ENCODE measurements around the gene ITLN2. TPM values are rescaled to one million over a fixed set of nuclear protein-coding genes. Genes with fewer than 3 reads are reported as not detected.
"Not testable (repeated sequence)": the region's sequence is repeated elsewhere in the genome, so short reads cannot be mapped to it uniquely, and the experiment has no call there.

The ITLN2 gene
- total RNA-seq, 6 donors from 2014 or later, result 21.4 to 63.8 (median 38.8) TPM

DNA sequence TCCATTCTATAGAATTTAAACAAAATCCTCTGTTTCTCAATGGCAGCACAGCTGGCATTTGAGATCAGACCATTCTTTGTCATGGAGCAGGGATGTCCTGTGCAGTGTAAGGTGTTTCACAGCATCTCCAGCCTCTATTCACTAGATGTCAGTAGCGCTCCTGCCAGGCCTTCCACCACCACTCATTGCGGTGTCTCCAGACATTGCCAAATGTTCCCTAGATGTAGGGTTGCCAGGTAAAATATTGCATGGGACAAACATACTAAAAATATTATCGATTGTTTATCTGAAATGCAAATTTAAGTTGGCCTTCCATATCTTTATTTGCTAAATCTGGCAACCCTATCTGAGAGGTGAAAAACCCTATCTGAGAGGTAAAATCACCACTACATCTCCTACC lies 11.7 kb downstream of the ITLN2 start:
- no peak for ATAC-seq (ENCODE audit: low FRiP score in 2 of 2)
- 71 to 85% methylated on average over 3 of the region's 3 CpGs for WGBS, 2 donors

DNA sequence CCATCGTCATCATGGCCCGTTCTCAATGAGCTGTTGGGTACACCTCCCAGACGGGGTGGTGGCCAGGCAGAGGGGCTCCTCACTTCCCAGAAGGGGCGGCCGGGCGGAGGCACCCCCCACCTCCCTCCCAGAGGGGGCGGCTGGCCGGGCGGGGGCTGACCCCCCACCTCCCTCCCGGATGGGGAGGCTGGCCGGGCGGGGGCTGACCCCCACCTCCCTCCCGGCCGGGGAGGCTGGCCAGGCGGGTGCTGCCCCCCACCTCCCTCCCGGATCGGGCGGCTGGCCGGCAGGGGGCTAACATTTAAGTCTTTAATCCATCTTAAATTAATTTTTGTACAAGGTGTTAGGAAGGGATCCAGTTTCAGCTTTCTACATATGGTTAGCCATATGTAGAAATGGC lies 17.9 kb downstream of the ITLN2 start:
- not testable (repeated sequence) for ATAC-seq (ENCODE audit: low FRiP score in 2 of 2); H3K4me3 ChIP-seq; H3K4me1 ChIP-seq; H3K36me3 ChIP-seq; H3K27me3 ChIP-seq; H3K27ac ChIP-seq
- peak in 1 of 2 donors; percentile 66 for DNase-seq
- 89% methylated on average over 5 to 9 of the region's 19 CpGs for WGBS, 2 donors
- peaks cover 0 to 12% (median 0%) of the 10 kb centered on the region in 4 donors for H3K9me3 ChIP-seq

More for the DNA sequence above, 11.7 kb downstream of the ITLN2 start:
- peaks cover 0 to 4% (median 0%) of the 10 kb centered on the region in 4 donors for H3K9me3 ChIP-seq
- H3K4me3 ChIP-seq, result no peak overlapping the region
- H3K36me3 ChIP-seq, result no peaks in the 10 kb centered on the region
- H3K27me3 ChIP-seq, result no peaks in the 10 kb centered on the region
- H3K4me1 ChIP-seq, result no peaks in the 10 kb centered on the region
- no peak overlapping the region for H3K27ac ChIP-seq
- TF ChIP-seq POLR2AphosphoS5 (IDR thresholded peaks at IDR 0.05) (no peak), EP300 (IDR thresholded peaks at IDR 0.05) (no peak), POLR2A (IDR thresholded peaks at IDR 0.05) (no peak)
- TF ChIP-seq, protein P1, sequence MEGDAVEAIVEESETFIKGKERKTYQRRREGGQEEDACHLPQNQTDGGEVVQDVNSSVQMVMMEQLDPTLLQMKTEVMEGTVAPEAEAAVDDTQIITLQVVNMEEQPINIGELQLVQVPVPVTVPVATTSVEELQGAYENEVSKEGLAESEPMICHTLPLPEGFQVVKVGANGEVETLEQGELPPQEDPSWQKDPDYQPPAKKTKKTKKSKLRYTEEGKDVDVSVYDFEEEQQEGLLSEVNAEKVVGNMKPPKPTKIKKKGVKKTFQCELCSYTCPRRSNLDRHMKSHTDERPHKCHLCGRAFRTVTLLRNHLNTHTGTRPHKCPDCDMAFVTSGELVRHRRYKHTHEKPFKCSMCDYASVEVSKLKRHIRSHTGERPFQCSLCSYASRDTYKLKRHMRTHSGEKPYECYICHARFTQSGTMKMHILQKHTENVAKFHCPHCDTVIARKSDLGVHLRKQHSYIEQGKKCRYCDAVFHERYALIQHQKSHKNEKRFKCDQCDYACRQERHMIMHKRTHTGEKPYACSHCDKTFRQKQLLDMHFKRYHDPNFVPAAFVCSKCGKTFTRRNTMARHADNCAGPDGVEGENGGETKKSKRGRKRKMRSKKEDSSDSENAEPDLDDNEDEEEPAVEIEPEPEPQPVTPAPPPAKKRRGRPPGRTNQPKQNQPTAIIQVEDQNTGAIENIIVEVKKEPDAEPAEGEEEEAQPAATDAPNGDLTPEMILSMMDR (IDR thresholded peaks at IDR 0.05), result no peak
- DNase-seq, result no peak

DNA sequence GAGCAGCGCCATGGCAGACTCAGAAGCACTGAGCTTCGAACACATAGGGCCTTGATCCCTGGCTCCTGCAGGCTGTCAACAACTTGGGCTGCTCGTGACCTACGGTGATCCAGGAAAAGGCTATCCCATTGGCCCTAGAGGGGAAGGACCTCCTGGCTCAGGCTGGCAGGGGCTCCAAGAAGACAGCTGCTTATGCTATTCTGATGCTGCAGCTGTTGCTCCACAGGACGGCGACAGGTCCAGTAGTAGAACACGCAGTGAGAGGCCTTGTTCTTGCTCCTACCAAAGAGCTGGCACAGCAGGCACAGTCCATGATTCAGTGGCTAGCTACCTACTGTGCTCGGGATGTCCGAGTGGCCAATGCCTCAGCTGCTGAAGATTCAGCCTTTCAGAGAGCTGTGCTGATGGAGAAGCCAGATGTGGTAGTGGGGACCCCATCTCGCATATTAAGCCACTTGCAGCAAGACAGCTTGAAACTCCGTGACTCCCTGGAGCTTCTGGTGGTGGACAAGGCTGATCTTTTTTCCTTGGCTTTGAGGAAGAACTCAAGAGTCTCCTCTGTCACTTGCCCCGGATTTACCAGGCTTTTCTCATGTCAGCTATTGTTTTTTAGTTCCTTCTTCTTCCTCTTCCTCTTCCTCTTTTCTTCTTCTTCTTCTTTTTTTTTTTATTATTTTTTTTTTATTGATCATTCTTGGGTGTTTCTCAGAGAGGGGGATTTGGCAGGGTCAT lies 18.9 kb downstream of the ITLN2 start:
- WGBS, 2 donors, result 79 to 84% methylated on average over 12 of the region's 12 CpGs
- Histone ChIP-seq H3K27me3 (no peaks in the 10 kb centered on the region), H3K4me3 (no peak overlapping the region), H3K9me3 (peaks cover 0 to 9% (median 0%) of the 10 kb centered on the region in 4 donors), H3K4me1 (peaks cover 0 to 5% (median 0%) of the 10 kb centered on the region in 4 donors), H3K36me3 (no peaks in the 10 kb centered on the region), H3K27ac (peak overlapping the region in 1 of 4 donors; percentile 49)
- no peak for DNase-seq
- peak in 1 of 2 donors; percentile 35 for ATAC-seq (ENCODE audit: low FRiP score in 2 of 2)
- TF ChIP-seq EP300 (IDR thresholded peaks at IDR 0.05), result no peak

DNA sequence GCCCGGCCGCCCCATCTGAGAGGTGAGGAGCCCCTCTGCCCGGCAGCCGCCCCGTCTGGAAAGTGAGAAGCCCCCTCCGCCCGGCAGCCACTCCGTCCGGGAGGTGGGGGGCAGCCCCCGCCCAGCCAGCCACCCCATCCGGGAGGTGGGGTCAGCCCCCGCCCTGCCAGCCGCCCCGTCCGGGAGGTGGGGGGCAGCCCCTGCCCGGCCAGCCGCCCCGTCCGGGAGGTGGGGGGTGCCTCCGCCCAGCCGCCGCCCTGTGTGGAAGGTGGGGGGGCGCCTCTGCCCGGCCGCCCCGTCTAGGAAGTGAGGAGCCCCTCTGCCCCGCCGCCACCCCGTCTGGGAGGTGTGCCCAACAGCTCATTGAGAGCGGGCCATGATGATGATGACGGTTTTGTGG lies 21.3 kb downstream of the ITLN2 start:
- 64 to 76% methylated on average over 5 to 17 of the region's 31 CpGs for WGBS, 2 donors
- not testable (repeated sequence) for H3K27me3 ChIP-seq, H3K4me3 ChIP-seq

DNA sequence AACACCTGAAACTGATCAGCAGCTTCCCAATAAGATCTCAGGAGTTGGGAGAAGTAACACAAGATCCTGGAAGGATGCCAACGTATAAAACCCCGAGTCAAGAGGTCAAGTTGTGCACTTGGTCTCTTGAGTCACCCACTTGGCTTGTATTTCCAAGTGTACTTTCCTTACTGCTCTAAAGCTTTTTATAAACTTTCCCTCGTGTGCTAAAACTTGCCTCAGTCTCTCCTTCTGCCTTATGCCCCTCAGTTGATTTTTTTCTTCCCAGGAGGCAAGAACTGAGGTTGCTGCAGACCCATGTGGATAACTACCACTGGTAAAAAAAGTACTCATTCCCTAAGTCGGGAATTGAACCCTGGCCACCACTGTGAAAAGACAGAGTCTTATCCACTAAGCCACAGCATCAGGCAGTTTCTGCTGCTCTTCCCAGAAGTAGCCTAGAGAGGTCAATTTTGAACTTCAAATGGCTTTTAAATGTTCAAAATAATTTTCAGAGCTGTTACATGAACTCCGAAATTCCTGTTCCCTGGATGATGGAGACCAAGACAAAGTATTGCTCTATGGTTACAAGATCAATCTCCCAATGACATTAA lies 28.9 kb downstream of the ITLN2 start:
- TF ChIP-seq, protein P1 (IDR thresholded peaks at IDR 0.05), result no peak
- TF ChIP-seq POLR2AphosphoS5 (IDR thresholded peaks at IDR 0.05), result peak in 1 of 2 donors; percentile 21
- no peak for TF ChIP-seq EP300 (IDR thresholded peaks at IDR 0.05)
- peak in 1 of 2 donors; percentile 28 for DNase-seq
- Histone ChIP-seq H3K36me3 (no peaks in the 10 kb centered on the region), H3K9me3 (peaks cover 0 to 12% (median 2%) of the 10 kb centered on the region in 4 donors), H3K4me1 (peaks cover 0 to 9% (median 0%) of the 10 kb centered on the region in 4 donors), H3K4me3 (no peak overlapping the region), H3K27me3 (no peaks in the 10 kb centered on the region), H3K27ac (peak overlapping the region in 1 of 4 donors; percentile 12)
- WGBS, 2 donors, result 66 to 74% methylated on average over 5 of the region's 5 CpGs
- ATAC-seq (ENCODE audit: low FRiP score in 2 of 2), result no peak

More for the DNA sequence above, 21.3 kb downstream of the ITLN2 start:
- not testable (repeated sequence) for H3K27ac ChIP-seq; ATAC-seq (ENCODE audit: low FRiP score in 2 of 2); H3K4me1 ChIP-seq; H3K9me3 ChIP-seq; H3K36me3 ChIP-seq
- peak in 1 of 2 donors; percentile 80 for DNase-seq

DNA sequence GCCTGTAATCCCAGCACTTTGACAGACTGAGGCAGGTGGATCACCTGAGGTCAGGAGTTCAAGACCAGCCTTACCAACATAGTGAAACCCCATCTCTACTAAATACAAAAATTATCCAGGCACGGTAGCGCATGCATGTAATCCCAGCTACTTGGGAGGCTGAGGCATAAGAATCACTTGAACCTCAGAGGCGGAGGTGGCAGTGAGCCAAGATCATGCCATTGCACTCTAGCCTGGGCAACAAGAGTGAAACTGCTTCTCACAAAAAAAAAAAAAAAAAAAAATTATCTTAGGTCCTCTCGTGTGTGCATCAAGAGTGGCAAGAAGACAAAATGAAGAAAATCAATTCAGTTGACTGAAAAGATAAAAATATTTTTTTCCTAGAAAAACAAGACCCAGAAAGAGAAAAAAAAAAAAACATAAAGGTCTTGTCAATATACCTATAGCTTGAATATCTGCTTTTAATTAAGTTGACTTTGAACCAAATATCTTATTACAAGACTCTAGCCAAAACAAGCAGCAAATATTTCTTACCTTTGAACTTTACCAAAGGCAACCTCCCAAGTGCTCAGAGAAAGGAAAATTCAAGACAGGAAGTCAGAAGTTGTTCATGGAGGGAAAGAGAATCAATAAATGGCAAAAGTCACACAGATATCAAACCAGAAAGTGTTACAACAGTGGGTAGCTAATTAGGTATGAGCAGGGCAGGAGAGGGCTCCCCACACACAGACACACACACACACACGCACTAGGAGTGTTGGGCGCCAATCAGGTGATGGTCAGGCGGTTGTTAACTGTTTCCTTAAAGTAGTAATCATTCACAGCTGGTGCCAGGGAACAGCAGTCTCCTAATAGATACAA lies 29.6 kb downstream of the ITLN2 start:
- H3K9me3 ChIP-seq, result peaks cover 0 to 12% (median 2%) of the 10 kb centered on the region in 4 donors
- WGBS, 2 donors, result 68 to 82% methylated on average over 7 of the region's 7 CpGs
- DNase-seq, result peak in 1 of 2 donors; percentile 43

More for the DNA sequence above, 29.6 kb downstream of the ITLN2 start:
- Histone ChIP-seq H3K27ac (peak overlapping the region in 1 of 4 donors; percentile 12), H3K36me3 (no peaks in the 10 kb centered on the region), H3K4me3 (no peak overlapping the region), H3K4me1 (peaks cover 0 to 9% (median 0%) of the 10 kb centered on the region in 4 donors), H3K27me3 (no peaks in the 10 kb centered on the region)
- ATAC-seq (ENCODE audit: low FRiP score in 2 of 2), result no peak
- no peak for TF ChIP-seq POLR2A (IDR thresholded peaks at IDR 0.05)
- TF ChIP-seq EP300 (IDR thresholded peaks at IDR 0.05), result no peak
- TF ChIP-seq POLR2AphosphoS5 (IDR thresholded peaks at IDR 0.05), result no peak
- TF ChIP-seq, protein P1 (IDR thresholded peaks at IDR 0.05), result no peak

Measured in upper lobe of left lung (tissue), 6 donors.